Measurements from ENCODE around the gene GALT.

GALT gene

DNA sequence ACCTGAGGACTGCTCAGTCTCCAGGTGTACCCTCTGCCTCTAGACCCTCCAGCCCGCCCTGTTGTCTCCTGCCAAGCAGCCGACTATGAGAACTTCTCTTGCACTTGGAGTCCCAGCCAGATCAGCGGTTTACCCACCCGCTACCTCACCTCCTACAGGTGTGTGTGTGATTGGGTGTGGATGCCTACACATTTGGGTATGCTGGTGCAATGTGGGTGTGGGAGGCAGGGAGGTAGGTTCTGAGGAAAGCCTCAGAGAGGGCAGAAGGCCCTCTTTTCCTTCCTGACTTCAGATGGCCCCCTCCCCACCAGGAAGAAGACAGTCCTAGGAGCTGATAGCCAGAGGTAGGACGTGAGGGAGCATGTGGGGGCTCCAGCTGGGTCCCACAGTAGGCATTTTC lies 10.5 kb downstream of the GALT start:
- no peak overlapping the region for H3K27ac ChIP-seq
- TF ChIP-seq CTCF (conservative IDR thresholded peaks at IDR 0.05), result no peak

DNA sequence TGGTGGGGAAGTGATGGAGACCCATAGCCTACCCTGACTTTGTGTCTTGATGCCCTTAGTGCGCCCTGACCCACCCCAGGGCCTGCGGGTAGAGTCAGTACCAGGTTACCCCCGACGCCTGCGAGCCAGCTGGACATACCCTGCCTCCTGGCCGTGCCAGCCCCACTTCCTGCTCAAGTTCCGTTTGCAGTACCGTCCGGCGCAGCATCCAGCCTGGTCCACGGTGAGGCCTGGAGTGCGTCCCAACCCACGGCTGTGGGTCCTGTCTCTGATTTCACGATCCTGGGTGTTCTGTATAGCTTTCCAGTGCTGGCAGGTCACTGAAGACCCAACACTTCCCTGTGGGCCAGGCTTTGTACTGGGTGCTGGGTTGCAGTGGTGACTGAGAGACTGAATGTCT lies 12.0 kb downstream of the GALT start:
- TF ChIP-seq CTCF (conservative IDR thresholded peaks at IDR 0.05), result no peak

GRCh38 chr9:34659592-34660253 lies 13.2 kb downstream of the GALT start:
- no peak for TF ChIP-seq CTCF (conservative IDR thresholded peaks at IDR 0.05)
- no peak overlapping the region for H3K27ac ChIP-seq

More for the DNA sequence above, 12.0 kb downstream of the GALT start:
- H3K27ac ChIP-seq, result no peak overlapping the region

GRCh38 chr9:34662526-34663302 lies 16.2 kb downstream of the GALT start, which contains the start of gene CCL27:
TSS of gene CCL27 (minus strand) at chr9:34662657. CDS start at chr9:34662633, 24 bp downstream.
- no peak for TF ChIP-seq CTCF (conservative IDR thresholded peaks at IDR 0.05)
- H3K27ac ChIP-seq, result no peak within 1 kb of the TSS

DNA sequence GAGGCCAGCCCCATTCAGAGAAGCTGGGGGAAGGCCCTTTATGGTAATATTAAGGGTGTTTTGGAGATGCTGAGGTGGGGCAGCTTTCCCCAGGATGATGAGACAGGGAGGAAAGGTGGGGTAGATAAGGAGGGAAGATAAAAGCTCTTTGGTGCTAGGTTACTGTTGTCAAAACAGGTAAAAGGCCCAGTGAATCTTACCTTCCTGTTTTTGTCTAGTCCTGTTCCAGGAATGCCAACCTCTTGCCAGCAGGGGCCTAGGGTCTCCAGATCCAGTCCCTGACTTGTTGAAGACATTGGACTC lies 16.8 kb downstream of the GALT start:
- TF ChIP-seq CTCF (conservative IDR thresholded peaks at IDR 0.05), result no peak
- no peak overlapping the region for H3K27ac ChIP-seq

GRCh38 chr9:34664281-34665066 lies 18.0 kb downstream of the GALT start:
- peak overlapping the region; percentile 73 for H3K27ac ChIP-seq

More at GRCh38 chr9:34664281-34665066, 18.0 kb downstream of the GALT start:
- TF ChIP-seq CTCF (conservative IDR thresholded peaks at IDR 0.05), result peak; percentile 73

Data from VCaP (cell line).